ENCODE results near the gene ZNF215. TPM values are rescaled to one million over a fixed set of nuclear protein-coding genes. Genes with fewer than 3 reads are reported as not detected.
"Not testable (repeated sequence)": the region's sequence is repeated elsewhere in the genome, so short reads cannot be mapped to it uniquely, and the experiment has no call there.

The ZNF215 gene
- total RNA-seq (ENCODE audit: low replicate concordance): 1.2 and 3.5 TPM in 2 replicates

DNA sequence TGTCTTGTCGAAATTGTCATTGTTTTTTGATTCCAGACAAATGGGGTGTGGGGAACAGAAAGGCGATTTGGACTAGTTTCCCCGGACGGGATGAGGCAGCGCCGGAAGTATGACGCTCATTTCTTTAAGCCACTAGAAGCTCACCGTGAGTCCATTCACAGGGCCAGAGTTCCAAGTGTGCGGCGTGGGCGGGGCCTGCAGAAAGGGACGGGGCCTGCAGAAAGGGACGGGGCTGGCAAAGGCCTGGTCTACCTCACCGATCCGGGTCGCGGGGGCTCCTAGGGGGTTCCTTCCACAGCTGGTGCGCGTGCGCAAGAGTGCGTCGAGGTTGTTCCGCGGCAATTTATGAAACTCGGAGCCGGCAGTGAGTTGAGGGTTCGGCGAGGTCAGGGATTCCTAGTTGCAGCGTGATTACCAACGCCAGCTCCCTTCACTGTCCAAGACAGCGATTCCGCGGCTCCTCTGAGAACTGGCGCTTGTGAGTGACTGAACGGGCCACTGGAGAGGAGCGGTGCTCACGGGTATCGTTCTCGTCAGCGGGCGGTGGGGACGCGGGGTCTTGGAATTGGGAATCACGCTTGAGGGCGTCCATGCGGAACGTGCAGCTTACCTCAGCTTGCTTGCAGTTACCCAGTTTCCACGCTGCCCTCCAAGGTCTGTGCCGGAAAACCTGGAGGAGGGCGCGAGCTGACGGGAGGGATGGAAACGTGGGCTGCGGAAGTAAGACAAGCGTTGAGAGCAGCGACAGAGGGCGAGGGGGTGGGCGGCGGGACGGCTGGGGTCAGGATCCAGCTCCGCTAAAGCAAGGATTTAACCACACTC is at the start of gene ZNF215:
ZNF215 (plus strand) TSS at position 219 of the 822 bp plus-strand sequence. CDS start 5,847 bp downstream, outside the sequence.
- peak; percentile 70 for DNase-seq (ENCODE audit: low read depth)
- peak within 1 kb of the TSS; percentile 87 for H3K4me3 ChIP-seq (ENCODE audit: low read depth, low read length)

DNA sequence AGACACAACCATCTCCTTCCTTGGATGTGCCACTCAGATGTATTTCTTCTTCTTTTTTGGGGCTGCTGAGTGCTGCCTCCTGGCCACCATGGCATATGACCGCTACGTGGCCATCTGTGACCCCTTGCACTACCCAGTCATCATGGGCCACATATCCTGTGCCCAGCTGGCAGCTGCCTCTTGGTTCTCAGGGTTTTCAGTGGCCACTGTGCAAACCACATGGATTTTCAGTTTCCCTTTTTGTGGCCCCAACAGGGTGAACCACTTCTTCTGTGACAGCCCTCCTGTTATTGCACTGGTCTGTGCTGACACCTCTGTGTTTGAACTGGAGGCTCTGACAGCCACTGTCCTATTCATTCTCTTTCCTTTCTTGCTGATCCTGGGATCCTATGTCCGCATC is 49.3 kb upstream of the ZNF215 start:
- TF ChIP-seq CTCF (IDR thresholded peaks at IDR 0.05; ENCODE audit: insufficient read depth, low read length): no peak
- no peak for DNase-seq (ENCODE audit: low read depth)

More for the DNA sequence above, at the start of gene ZNF215:
- TF ChIP-seq CTCF (IDR thresholded peaks at IDR 0.05; ENCODE audit: insufficient read depth, low read length): no peak

DNA sequence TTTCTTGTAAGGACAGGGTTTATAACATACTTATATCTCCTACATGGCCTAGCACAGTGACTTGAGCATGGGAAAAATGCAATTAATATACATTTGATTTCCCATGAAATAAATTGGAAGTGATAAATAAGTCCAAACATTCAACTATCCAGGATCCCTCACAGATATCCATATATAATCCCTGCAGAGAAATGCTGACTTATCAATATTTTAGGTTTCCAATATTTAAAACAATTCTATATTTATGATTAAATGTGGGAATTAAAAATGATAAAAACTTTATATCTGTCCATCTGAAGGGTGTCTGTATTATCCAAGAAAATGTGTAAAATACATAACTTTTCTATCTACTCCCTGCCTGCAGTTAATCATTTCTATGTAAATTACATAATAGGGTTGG is 43.5 kb upstream of the ZNF215 start:
- H3K4me3 ChIP-seq (ENCODE audit: low read depth, low read length): no peak overlapping the region
- TF ChIP-seq CTCF (IDR thresholded peaks at IDR 0.05; ENCODE audit: insufficient read depth, low read length): no peak
- DNase-seq (ENCODE audit: low read depth): no peak

More for the DNA sequence above, 49.3 kb upstream of the ZNF215 start:
- H3K4me3 ChIP-seq (ENCODE audit: low read depth, low read length): no peak overlapping the region

GRCh38 chr11:6887711-6888110 is 38.5 kb upstream of the ZNF215 start:
- not testable (repeated sequence) for H3K4me3 ChIP-seq (ENCODE audit: low read depth, low read length); DNase-seq (ENCODE audit: low read depth)

DNA sequence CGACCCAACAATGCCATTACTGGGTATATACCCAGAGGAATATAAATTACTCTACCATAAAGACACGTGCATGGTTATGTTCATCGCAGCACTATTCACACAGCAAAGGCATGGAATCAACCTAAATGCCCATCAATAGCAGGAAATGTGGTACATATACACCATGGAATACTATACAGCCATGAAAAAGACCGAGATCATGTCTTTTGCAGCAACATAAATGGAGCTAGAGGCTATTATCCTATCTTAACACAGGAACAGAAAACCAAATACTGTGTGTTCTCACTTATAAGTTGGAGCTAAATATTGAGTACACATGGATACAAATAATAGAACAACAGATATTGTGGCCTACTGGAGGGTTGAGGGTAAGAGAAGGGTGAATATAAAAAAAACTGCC is 37.4 kb upstream of the ZNF215 start:
- TF ChIP-seq CTCF (IDR thresholded peaks at IDR 0.05; ENCODE audit: insufficient read depth, low read length): no peak
- H3K4me3 ChIP-seq (ENCODE audit: low read depth, low read length): no peak overlapping the region
- no peak for DNase-seq (ENCODE audit: low read depth)

DNA sequence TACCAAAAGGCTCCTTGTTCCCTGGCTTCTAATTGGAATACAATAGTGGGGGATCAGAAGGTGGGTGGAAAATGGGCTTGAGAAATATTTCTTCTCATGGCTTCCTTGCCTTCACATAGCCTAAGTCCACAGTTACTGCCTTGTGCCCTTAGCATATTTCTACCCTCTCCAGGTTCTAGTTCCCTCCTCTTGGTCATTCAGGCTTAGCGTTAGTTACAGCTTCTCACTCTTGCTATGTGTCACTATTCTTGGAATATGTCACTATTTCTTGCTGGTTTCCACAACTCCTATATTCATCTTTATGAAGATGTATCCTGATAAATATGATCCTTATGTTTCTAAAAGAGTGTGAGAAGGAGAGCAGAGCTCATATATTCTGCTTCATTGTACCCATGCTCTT is 36.4 kb upstream of the ZNF215 start:
- H3K4me3 ChIP-seq (ENCODE audit: low read depth, low read length): no peak overlapping the region
- no peak for DNase-seq (ENCODE audit: low read depth)
- no peak for TF ChIP-seq CTCF (IDR thresholded peaks at IDR 0.05; ENCODE audit: insufficient read depth, low read length)

DNA sequence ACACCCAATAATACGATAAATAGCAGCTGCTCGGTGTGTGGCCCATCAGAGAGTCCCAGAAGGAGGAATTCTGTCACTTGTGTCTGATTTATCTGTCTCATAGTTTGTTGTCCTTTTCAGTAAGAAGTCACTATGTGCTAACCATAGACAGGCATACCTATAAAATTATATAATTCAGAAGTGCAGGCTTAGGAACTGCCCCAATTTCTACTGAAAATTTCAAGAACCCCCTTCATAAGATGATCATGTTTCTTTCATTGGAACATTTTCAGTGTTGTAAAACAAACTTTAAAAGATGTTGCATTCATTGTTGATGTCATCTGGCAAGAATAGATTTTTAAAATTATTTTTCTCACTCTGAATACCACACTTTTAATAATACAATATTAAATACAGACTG is 33.8 kb upstream of the ZNF215 start, which contains the start of gene OR2D2:
OR2D2 (minus strand) TSS at position 101 of the 400 bp plus-strand sequence; CDS start at position 101, 0 bp downstream.
- no peak within 1 kb of the TSS for H3K4me3 ChIP-seq (ENCODE audit: low read depth, low read length)
- no peak for TF ChIP-seq CTCF (IDR thresholded peaks at IDR 0.05; ENCODE audit: insufficient read depth, low read length)
- DNase-seq (ENCODE audit: low read depth): no peak
